ENCODE data around the gene SLF2. TPM values are rescaled to one million over a fixed set of nuclear protein-coding genes. Genes with fewer than 3 reads are reported as not detected.

SLF2 gene
- total RNA-seq, 4 donors from 2014 or later, result 8.3 to 23.3 (median 14.9) TPM

- WGBS, 2 donors, result 17 to 19% methylated on average over 14 of the region's 14 CpGs
- no peak overlapping the region for H3K4me3 ChIP-seq (ENCODE audit: low read depth, poor library complexity, severe bottlenecking)
- DNase-seq (ENCODE audit: low spot score in 2 of 2), result peak; percentile 84 to 96
- intact Hi-C loops (cut with DNase I; ENCODE audit: low total_unique reads), result no loop called here
- TF ChIP-seq POLR2A (IDR thresholded peaks at IDR 0.05), result no peak
- TF ChIP-seq, protein P1, sequence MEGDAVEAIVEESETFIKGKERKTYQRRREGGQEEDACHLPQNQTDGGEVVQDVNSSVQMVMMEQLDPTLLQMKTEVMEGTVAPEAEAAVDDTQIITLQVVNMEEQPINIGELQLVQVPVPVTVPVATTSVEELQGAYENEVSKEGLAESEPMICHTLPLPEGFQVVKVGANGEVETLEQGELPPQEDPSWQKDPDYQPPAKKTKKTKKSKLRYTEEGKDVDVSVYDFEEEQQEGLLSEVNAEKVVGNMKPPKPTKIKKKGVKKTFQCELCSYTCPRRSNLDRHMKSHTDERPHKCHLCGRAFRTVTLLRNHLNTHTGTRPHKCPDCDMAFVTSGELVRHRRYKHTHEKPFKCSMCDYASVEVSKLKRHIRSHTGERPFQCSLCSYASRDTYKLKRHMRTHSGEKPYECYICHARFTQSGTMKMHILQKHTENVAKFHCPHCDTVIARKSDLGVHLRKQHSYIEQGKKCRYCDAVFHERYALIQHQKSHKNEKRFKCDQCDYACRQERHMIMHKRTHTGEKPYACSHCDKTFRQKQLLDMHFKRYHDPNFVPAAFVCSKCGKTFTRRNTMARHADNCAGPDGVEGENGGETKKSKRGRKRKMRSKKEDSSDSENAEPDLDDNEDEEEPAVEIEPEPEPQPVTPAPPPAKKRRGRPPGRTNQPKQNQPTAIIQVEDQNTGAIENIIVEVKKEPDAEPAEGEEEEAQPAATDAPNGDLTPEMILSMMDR (IDR thresholded peaks at IDR 0.05), result peak in 1 of 3 donors; percentile 79
Measured at GRCh38 chr10:101012525-101013364, 100.0 kb downstream of the SLF2 start.

DNA sequence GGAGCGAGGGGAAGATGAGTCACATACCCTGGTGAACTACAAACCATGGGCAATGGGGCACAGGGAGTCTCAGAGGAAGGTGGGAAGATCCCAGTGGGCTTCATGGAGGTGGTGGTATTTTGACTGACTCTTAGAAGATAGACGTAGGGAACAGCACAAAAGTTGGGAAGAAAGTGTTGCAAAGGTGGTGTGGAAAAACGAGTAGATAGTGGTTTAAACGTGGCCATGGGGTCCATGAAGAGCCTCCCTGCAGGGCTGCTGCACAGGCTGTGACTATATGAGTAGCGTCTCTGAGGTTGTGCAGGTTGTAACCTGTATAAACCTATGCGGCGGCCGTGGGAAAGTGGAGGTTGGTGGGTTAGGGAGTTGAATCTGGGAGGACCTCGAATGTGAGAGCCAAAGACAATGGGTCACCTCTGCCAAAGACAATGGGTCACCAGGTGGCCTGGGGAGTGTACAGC is 100.6 kb downstream of the SLF2 start:
- WGBS, 2 donors, result 24 to 41% methylated on average over 9 of the region's 9 CpGs
- intact Hi-C loops (cut with DNase I; ENCODE audit: low total_unique reads), result no loop called here
- TF ChIP-seq, protein P1 (IDR thresholded peaks at IDR 0.05), result no peak
- TF ChIP-seq POLR2A (IDR thresholded peaks at IDR 0.05), result no peak

DNA sequence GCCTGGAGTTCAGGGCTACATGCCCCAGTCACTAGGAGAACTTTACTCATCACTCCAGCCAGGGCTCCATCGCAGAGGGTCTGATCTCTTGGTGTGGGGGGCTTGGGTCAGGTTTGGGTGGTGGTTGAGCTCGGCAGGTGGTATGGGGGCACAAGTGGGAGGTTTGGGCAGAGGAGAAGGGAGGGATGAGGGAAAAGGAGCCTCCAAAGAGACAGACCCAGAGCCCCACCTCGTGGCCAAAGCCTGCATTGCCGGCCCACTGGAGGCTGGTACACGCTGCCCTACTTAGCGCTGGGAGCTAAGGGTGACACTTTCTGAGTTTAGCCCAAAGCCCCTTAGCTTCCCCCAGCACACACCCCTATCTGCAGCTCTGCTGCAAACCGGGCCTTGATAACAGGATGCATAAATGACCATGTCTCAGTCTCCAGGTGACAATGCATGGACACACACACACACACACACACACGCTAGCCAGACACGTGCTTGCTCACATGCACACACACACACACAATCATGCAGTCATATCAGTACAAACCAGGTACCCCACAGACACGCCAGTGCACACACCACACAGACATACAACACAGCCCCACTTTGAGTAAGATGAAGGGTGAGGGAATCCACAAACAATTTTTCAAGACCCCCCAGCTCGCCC is 101.6 kb downstream of the SLF2 start:
- peak; percentile 82 to 97 for DNase-seq (ENCODE audit: low spot score in 2 of 2)
- intact Hi-C loops (cut with DNase I; ENCODE audit: low total_unique reads), result no loop called here

More for the DNA sequence above, 100.6 kb downstream of the SLF2 start:
- no peak overlapping the region for H3K4me3 ChIP-seq (ENCODE audit: low read depth, poor library complexity, severe bottlenecking)
- no peak for DNase-seq (ENCODE audit: low spot score in 2 of 2)

More for the DNA sequence above, 101.6 kb downstream of the SLF2 start:
- no peak for TF ChIP-seq POLR2A (IDR thresholded peaks at IDR 0.05)
- TF ChIP-seq, protein P1 (IDR thresholded peaks at IDR 0.05), result peak in 1 of 3 donors; percentile 74
- H3K4me3 ChIP-seq (ENCODE audit: low read depth, poor library complexity, severe bottlenecking), result no peak overlapping the region
- WGBS, 2 donors, result 20 to 25% methylated on average over 11 of the region's 11 CpGs

MicroRNAs encoded within 50 kb of the gene (microRNA counts, 767-probe panel; counts per million panel counts)
- 0 to 358 counts per million in 2 donors for microRNA hsa-miR-608

Small RNAs within 50 kb of the gene (microRNA-seq; reads per million reads assigned to microRNA genes)
- gene MIR608 (ENCODE audit: borderline number of aligned reads in 1 of 2, borderline replicate concordance in 2 of 2), result 0 reads per million in 2 donors

Other genes with a start within 250 kb of the SLF2 start
- not detected for gene PAX2, start 167.4 kb upstream of the SLF2 start, total RNA-seq
- 10 to 100 TPM; 15.3 to 31.9 (median 23.6) TPM for gene SEMA4G, start 56.5 kb downstream of the SLF2 start, total RNA-seq
- gene MRPL43, start 74.5 kb downstream of the SLF2 start, total RNA-seq, result 100 to 1,000 TPM in 2 of 4 donors, 10 to 100 TPM in 2; 82.2 to 132 (median 100) TPM
- gene TWNK, start 74.6 kb downstream of the SLF2 start, total RNA-seq, result 1 to 10 TPM; 4.2 to 9.2 (median 6.4) TPM
- gene LZTS2, start 86.8 kb downstream of the SLF2 start, total RNA-seq, result 10 to 100 TPM; 58.9 to 81.4 (median 71.2) TPM
- gene PDZD7, start 118.2 kb downstream of the SLF2 start, total RNA-seq, result 1 to 10 TPM; 1.5 to 9.0 (median 3.5) TPM
- gene SFXN3, start 118.3 kb downstream of the SLF2 start, total RNA-seq, result 100 to 1,000 TPM in 1 of 4 donors, 10 to 100 TPM in 3; 55.5 to 127 (median 79.6) TPM
- gene KAZALD1, start 149.0 kb downstream of the SLF2 start, total RNA-seq, result 1 to 10 TPM; 2.2 to 6.1 (median 2.7) TPM
- under 1 TPM in 2 of 4 donors, not detected in 2; 0.15 to 0.25 TPM for gene TLX1, start 218.3 kb downstream of the SLF2 start, total RNA-seq

All from lower leg skin (tissue), 4 donors.